CD14-positive monocyte (primary cell): ENCODE measurements around the gene DDAH1. TPM values are rescaled to one million over a fixed set of nuclear protein-coding genes. Genes with fewer than 3 reads are reported as not detected.

Source experiments
- DNase-seq, 3 donors: peaks; one replicate each; pipeline ENCODE4 v3.0.0-alpha.2; 2011 to 2022
- H2AFZ ChIP-seq: 2 replicates; pipeline ENCODE4 v1.6.0; 2012; ENCODE audit warnings: mild to moderate bottlenecking, low read depth, low read length, inconsistent platforms; ENCODE audit not compliant: insufficient read depth, poor library complexity, severe bottlenecking
- H3K27ac ChIP-seq, 2 donors: 1 replicate in 1 of 2; 2 replicates in 1 of 2; pipeline ENCODE4 v1.5.1; 2012 to 2013; ENCODE audit warnings: low read length in 2 of 2, control low read depth in 1 of 2, inconsistent platforms in 1 of 2, low read depth in 1 of 2, mild to moderate bottlenecking in 1 of 2
- H3K27me3 ChIP-seq, 2 donors: one replicate each; pipeline versions ENCODE4 v1.6.0 to v1.6.1; 2011 to 2013; ENCODE audit warnings: low read length in 2 of 2; ENCODE audit not compliant: control insufficient read depth in 2 of 2, insufficient read depth in 2 of 2
- H3K36me3 ChIP-seq, 2 donors: replicated peaks in 1 of 2; 1 replicate in 1 of 2; 2 replicates in 1 of 2; pipeline versions ENCODE4 v1.5.1 to v1.6.1; 2012 to 2013; ENCODE audit warnings: low read length in 2 of 2, control low read depth in 1 of 2, inconsistent platforms in 1 of 2, mild to moderate bottlenecking in 1 of 2; ENCODE audit not compliant: insufficient read depth in 2 of 2, control insufficient read depth in 1 of 2
- H3K4me1 ChIP-seq, 2 donors: 1 replicate in 1 of 2; 2 replicates in 1 of 2; pipeline versions ENCODE4 v1.5.1 to v1.6.1; 2012 to 2013; ENCODE audit warnings: low read length in 2 of 2, control low read depth in 1 of 2, inconsistent platforms in 1 of 2, mild to moderate bottlenecking in 1 of 2, moderate library complexity in 1 of 2; ENCODE audit not compliant: insufficient read depth in 2 of 2, control insufficient read depth in 1 of 2
- H3K4me2 ChIP-seq: replicated peaks from 2 replicates; pipeline ENCODE3; 2012; ENCODE audit warnings: low read length, moderate library complexity, mild to moderate bottlenecking; ENCODE audit not compliant: poor library complexity, severe bottlenecking; ENCODE audit errors: extremely low read depth
- H3K4me3 ChIP-seq, 3 experiments: fragments of 200-600 bp in 1 of 3; sonication (generic) in 1 of 3; replicated peaks in 1 of 3; 1 replicate in 2 of 3; 2 replicates in 1 of 3; pipeline ENCODE4 v1.5.1; 2011 to 2013; ENCODE audit warnings: low read length in 3 of 3, mild to moderate bottlenecking in 3 of 3, control low read depth in 2 of 3, low read depth in 2 of 3, inconsistent platforms in 1 of 3, moderate library complexity in 1 of 3
- H3K79me2 ChIP-seq: 2 replicates; pipeline ENCODE4 v1.6.0; 2012; ENCODE audit warnings: mild to moderate bottlenecking, control low read depth, inconsistent platforms, low read length, moderate library complexity; ENCODE audit not compliant: insufficient read depth
- H3K9ac ChIP-seq: 2 replicates; pipeline ENCODE4 v1.6.0; 2017; ENCODE audit warnings: low read length, mild to moderate bottlenecking; ENCODE audit not compliant: insufficient read depth, poor library complexity, severe bottlenecking
- H3K9me3 ChIP-seq, 2 donors: replicated peaks in 1 of 2; 1 replicate in 1 of 2; 2 replicates in 1 of 2; pipeline versions ENCODE4 v1.5.1 to v1.6.1; 2012 to 2013; ENCODE audit warnings: low read length in 2 of 2, control low read depth in 1 of 2; ENCODE audit not compliant: control insufficient read depth in 1 of 2, insufficient read depth in 1 of 2
- H4K20me1 ChIP-seq: 2 replicates; pipeline ENCODE4 v1.6.0; 2012; ENCODE audit warnings: mild to moderate bottlenecking, low read length, control low read depth, moderate library complexity; ENCODE audit not compliant: insufficient read depth
- H3K27ac Mint-ChIP-seq, 7 donors: one replicate each; pipeline ENCODE4 v1.8.0; 2020; ENCODE audit warnings: mild to moderate bottlenecking in 7 of 7, mixed read lengths in 7 of 7, moderate library complexity in 6 of 7, inconsistent platforms in 2 of 7
- H3K27me3 Mint-ChIP-seq, 3 donors: one replicate each; pipeline ENCODE4 v1.8.0; 2021 to 2022; ENCODE audit warnings: low read depth in 3 of 3, mild to moderate bottlenecking in 3 of 3, mixed read lengths in 3 of 3, moderate library complexity in 3 of 3, inconsistent platforms in 1 of 3
- H3K36me3 Mint-ChIP-seq, 2 donors: one replicate each; pipeline ENCODE4 v1.8.0; 2020; ENCODE audit warnings: mixed read lengths in 2 of 2, inconsistent platforms in 1 of 2, mild to moderate bottlenecking in 1 of 2
- H3K4me1 Mint-ChIP-seq: one replicate; pipeline ENCODE4 v1.8.0; 2020; ENCODE audit warnings: mild to moderate bottlenecking, mixed read lengths
- H3K4me3 Mint-ChIP-seq, 2 donors: one replicate each; pipeline ENCODE4 v1.8.0; 2020; ENCODE audit warnings: mild to moderate bottlenecking in 2 of 2, mixed read lengths in 2 of 2, moderate library complexity in 1 of 2
- H3K9me3 Mint-ChIP-seq, 7 donors: one replicate each; pipeline ENCODE4 v1.8.0; 2020 to 2022; ENCODE audit warnings: mixed read lengths in 7 of 7, mild to moderate bottlenecking in 6 of 7, moderate library complexity in 6 of 7, inconsistent platforms in 2 of 7
- CTCF ChIP-seq: fragments of 200-600 bp; IDR thresholded peaks from one replicate; pipeline ENCODE4 v1.8.0; 2022; ENCODE audit warnings: antibody characterized with exemption, mild to moderate bottlenecking
- WGBS: methylation state at CpG from one replicate; pipeline ENCODE4 v1.1.5; 2013; ENCODE audit warnings: missing lambda C conversion rate; ENCODE audit not compliant: insufficient coverage; 5-methylcytosine and 5-hydroxymethylcytosine counted together
- intact Hi-C, 2 donors: fragments of 100-400 bp; cut with micrococcal nuclease; formaldehyde crosslinking; loops; one replicate each; pipeline versions ENCODE4 v1.15.0 to v1.15.1; 2023
- polyA plus RNA-seq, 3 donors: library from polyadenylated mRNA; depleted of rRNA in 1 of 3; unstranded in 2 of 3; stranded (reverse) in 1 of 3; fragments of 300-500 nt in 2 of 3; fragments of >200 nt in 1 of 3; fragmentation: Illumina TruSeq in 2 of 3; gene quantifications; 1 replicate in 2 of 3; 2 replicates in 1 of 3; pipeline ENCODE4 v1.2.3, GENCODE V29; 2012 to 2021

The DDAH1 gene
- polyA plus RNA-seq, 3 donors = not detected

DNA sequence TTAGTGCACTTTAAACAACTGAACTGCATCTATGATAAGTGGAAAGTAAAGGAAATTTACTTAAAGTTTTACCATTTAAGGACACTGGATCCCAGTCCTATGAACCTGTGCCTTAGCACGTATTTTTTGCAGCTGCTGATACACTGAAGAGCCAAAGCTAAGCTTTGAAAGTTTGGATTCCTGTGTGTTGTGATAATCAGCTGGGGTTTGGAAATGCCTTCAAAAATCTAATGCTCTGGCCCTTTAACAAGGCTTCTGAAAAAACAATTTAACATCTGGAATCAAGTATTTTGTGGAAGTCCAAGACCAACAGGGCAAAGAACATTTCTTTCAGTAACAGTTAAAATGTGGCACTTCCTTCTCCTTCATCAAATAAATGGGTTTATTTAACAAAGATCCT, 51.8 kb downstream of the DDAH1 start:
- Histone ChIP-seq H4K20me1 (no peaks in the 10 kb centered on the region), H3K4me2 (no peak overlapping the region), H3K27me3 (no peaks in the 10 kb centered on the region), H3K4me3 (no peak overlapping the region), H3K9ac (no peak overlapping the region), H3K79me2 (no peaks in the 10 kb centered on the region), H3K36me3 (no peaks in the 10 kb centered on the region), H3K4me1 (no peaks in the 10 kb centered on the region), H3K27ac (no peak overlapping the region), H2AFZ (no peak overlapping the region), H3K9me3 (no peaks in the 10 kb centered on the region)
- Mint-ChIP-seq H3K27me3 (peaks cover 0 to 2% (median 1%) of the 10 kb centered on the region in 3 donors), H3K9me3 (peaks cover 0 to 4% (median 0%) of the 10 kb centered on the region in 7 donors), H3K27ac (no peak overlapping the region), H3K36me3 (no peaks in the 10 kb centered on the region), H3K4me1 (no peaks in the 10 kb centered on the region), H3K4me3 (no peak overlapping the region)
- 100% methylated on average over 1 of the region's 1 CpG for WGBS
- TF ChIP-seq CTCF = no peak
- intact Hi-C loops = no loop called here
- DNase-seq = no peak

- H3K27ac Mint-ChIP-seq = peak overlapping the region in 1 of 7 donors; percentile 8
- no peak for TF ChIP-seq CTCF
- H3K79me2 ChIP-seq = no peaks in the 10 kb centered on the region
These were observed 53.2 kb downstream of the DDAH1 start for GRCh38 chr1:85411567-85412305.

More at GRCh38 chr1:85411567-85412305, 53.2 kb downstream of the DDAH1 start:
- H3K9me3 Mint-ChIP-seq = peaks cover 0 to 3% (median 0%) of the 10 kb centered on the region in 7 donors
- H3K4me3 Mint-ChIP-seq = no peak overlapping the region
- Histone ChIP-seq H4K20me1 (no peaks in the 10 kb centered on the region), H3K9me3 (no peaks in the 10 kb centered on the region), H3K9ac (no peak overlapping the region), H3K4me3 (no peak overlapping the region), H3K36me3 (no peaks in the 10 kb centered on the region), H3K4me2 (no peak overlapping the region), H3K4me1 (no peaks in the 10 kb centered on the region), H3K27ac (no peak overlapping the region), H3K27me3 (no peaks in the 10 kb centered on the region), H2AFZ (no peak overlapping the region)
- peaks cover 0 to 2% (median 1%) of the 10 kb centered on the region in 3 donors for H3K27me3 Mint-ChIP-seq
- no peaks in the 10 kb centered on the region for H3K4me1 Mint-ChIP-seq
- no peak for DNase-seq
- 100% methylated on average over 2 of the region's 5 CpGs for WGBS
- intact Hi-C loops = no loop called here
- H3K36me3 Mint-ChIP-seq = no peaks in the 10 kb centered on the region
